K562 (cell line): Measurements from ENCODE around the gene POC5. TPM values are rescaled to one million over a fixed set of nuclear protein-coding genes. Genes with fewer than 3 reads are reported as not detected.

Experiments used
- ATAC-seq: fragments of 200-7000 bp; cut with Tn5 transposase; 3 replicates; pipeline ENCODE4 v1.9.1; 2020; ENCODE audit warnings: moderate library complexity
- BruUV-seq: library from RNA; stranded (reverse); fragments of 400-500 nt; replicated peaks from 2 replicates; lab custom pipeline; 2021; lab: Mats Ljungman, UMichigan
- CTCF ChIA-PET: fragments of 300-600 bp; formaldehyde crosslinking; extraction: SDS; loops from one replicate; lab custom pipeline; 2021; ENCODE audit warnings: low intra/inter-chr PET ratio; lab: Yijun Ruan, JAX
- POLR2A ChIA-PET: fragments of 300-600, 350-650 bp; sonication (Branson Sonifier 250); formaldehyde crosslinking; extraction: SDS; loops from one replicate; lab custom pipeline; 2021; ENCODE audit warnings: antibody characterized with exemption, inconsistent platforms; lab: Yijun Ruan, JAX
- DNase-seq, 4 experiments: peaks; one replicate each; pipeline versions ENCODE4 v3.0.0 to v3.0.0-alpha.2; 2011 to 2018; ENCODE audit warnings: low spot score in 3 of 4, mixed read lengths in 3 of 4; ENCODE audit errors: extremely low read depth in 1 of 4
- FAIRE-seq: peaks from 2 replicates; lab custom pipeline; 2011; peaks lifted over from hg19 to GRCh38; lab: Jason Lieb, UNC
- H2AFZ ChIP-seq: 2 replicates; pipeline ENCODE4 v1.6.0; 2011; ENCODE audit warnings: low read depth, low read length, control low read depth, inconsistent platforms
- H3K27ac ChIP-seq: fragments of 200-600 bp; 3 replicates; pipeline ENCODE4 v1.8.0; 2011; ENCODE audit warnings: low read depth, mild to moderate bottlenecking, control low read depth, inconsistent platforms, low read length, moderate library complexity, mixed read lengths; ENCODE audit errors: extremely low read depth
- H3K27me3 ChIP-seq, 2 experiments: fragments of 300-600 bp in 1 of 2; 2 replicates in 1 of 2; 3 replicates in 1 of 2; pipeline versions ENCODE4 v1.6.0 to v1.8.0; 2011; ENCODE audit warnings: inconsistent platforms in 2 of 2, low read length in 2 of 2, mild to moderate bottlenecking in 1 of 2, mixed read lengths in 1 of 2, moderate library complexity in 1 of 2; ENCODE audit not compliant: control insufficient read depth in 2 of 2, insufficient read depth in 2 of 2
- H3K36me3 ChIP-seq: fragments of 300-600 bp; 3 replicates; pipeline ENCODE4 v1.8.0; 2011; ENCODE audit warnings: mild to moderate bottlenecking, low read length, inconsistent platforms; ENCODE audit not compliant: control insufficient read depth, insufficient read depth
- H3K4me1 ChIP-seq, 2 experiments: fragments of 200-600 bp in 1 of 2; replicated peaks in 1 of 2; 2 replicates in 1 of 2; 3 replicates in 1 of 2; pipeline versions ENCODE4 v1.5.1 to v1.8.0; 2011; ENCODE audit warnings: inconsistent platforms in 2 of 2, low read length in 2 of 2, mild to moderate bottlenecking in 1 of 2, mixed read lengths in 1 of 2, moderate library complexity in 1 of 2; ENCODE audit not compliant: control insufficient read depth in 2 of 2, insufficient read depth in 2 of 2
- H3K4me2 ChIP-seq: 2 replicates; pipeline ENCODE4 v1.6.1; 2011; ENCODE audit warnings: low read length, control low read depth, inconsistent platforms, mixed read lengths; ENCODE audit not compliant: insufficient read depth
- H3K4me3 ChIP-seq: fragments of 200-600 bp; sonication (generic), shearing (Covaris generic); 2 replicates; pipeline ENCODE4 v1.5.1; 2016; ENCODE audit warnings: control low read depth, inconsistent platforms
- H3K79me2 ChIP-seq: fragments of 200-600 bp; 3 replicates; pipeline ENCODE4 v1.8.0; 2011; ENCODE audit warnings: low read length, inconsistent platforms; ENCODE audit not compliant: control insufficient read depth, insufficient read depth
- H3K9ac ChIP-seq, 2 experiments: 2 replicates each; pipeline versions ENCODE4 v1.6.0 to v1.6.1; 2011; ENCODE audit warnings: low read depth in 2 of 2, low read length in 2 of 2, control low read depth in 1 of 2, inconsistent platforms in 1 of 2, mild to moderate bottlenecking in 1 of 2, mixed read lengths in 1 of 2; ENCODE audit not compliant: insufficient read depth in 1 of 2
- H3K9me1 ChIP-seq: one replicate; pipeline ENCODE4 v1.6.0; 2011; ENCODE audit warnings: inconsistent platforms, mild to moderate bottlenecking, low read length, moderate library complexity; ENCODE audit not compliant: control insufficient read depth, insufficient read depth
- H3K9me3 ChIP-seq: replicated peaks from 2 replicates; pipeline ENCODE4 v1.5.1; 2011; ENCODE audit warnings: low read depth, low read length, inconsistent platforms; ENCODE audit not compliant: control insufficient read depth, insufficient read depth
- H4K20me1 ChIP-seq: replicated peaks from 2 replicates; pipeline ENCODE4 v1.6.1; 2011; ENCODE audit warnings: low read length, inconsistent platforms, mixed read lengths; ENCODE audit not compliant: control insufficient read depth, insufficient read depth
- ATF3 ChIP-seq, 2 experiments: fragments of 450-650 bp in 1 of 2; sonication (generic) in 1 of 2; formaldehyde crosslinking in 1 of 2; IDR thresholded peaks in 1 of 2; conservative IDR thresholded peaks in 1 of 2; 2 replicates each; pipeline versions ENCODE4 v1.6.1 to v1.8.1; 2016 to 2023; ENCODE audit warnings: mild to moderate bottlenecking in 2 of 2, moderate library complexity in 2 of 2, inconsistent platforms in 1 of 2, missing genetic modification reagents in 1 of 2
- CHD2 ChIP-seq: IDR thresholded peaks from 2 replicates; pipeline ENCODE4 v1.6.1; 2011; ENCODE audit warnings: low read depth, low read length
- ZNF253 ChIP-seq: fragments of 250-450 bp; sonication (Bioruptor Pico); conservative IDR thresholded peaks from 2 replicates; pipeline ENCODE4 v1.6.1; 2021; ENCODE audit warnings: mild to moderate bottlenecking
- WGBS: fragments of 100-300 bp; shearing (Covaris generic); methylation state at CpG from one replicate; pipeline ENCODE4 v1.1.6; 2016; ENCODE audit warnings: low coverage, mixed read lengths; ENCODE audit not compliant: insufficient coverage; ENCODE audit errors: missing lambda C conversion rate; 5-methylcytosine and 5-hydroxymethylcytosine counted together
- in situ Hi-C: fragments of 300-500 bp; cut with MboI; formaldehyde crosslinking; loops from 4 replicates; pipeline ENCODE4 v1.15.0; 2018; ENCODE audit warnings: inconsistent platforms, mixed read lengths
- intact Hi-C: fragments of 100-400 bp; cut with micrococcal nuclease; formaldehyde crosslinking; loops from 2 replicates; pipeline ENCODE4 v1.14.2; 2022
- polyA plus RNA-seq, 8 experiments: library from polyadenylated mRNA; depleted of rRNA in 4 of 8; stranded (reverse) in 5 of 8; unstranded in 3 of 8; fragments of >200 nt; fragmentation: Nextera tagmentation in 2 of 8; fragmentation: Illumina TruSeq in 1 of 8; extraction: Ambion mirVana in 2 of 8; extraction: Trizol in 1 of 8; gene quantifications; 2 replicates each; pipeline versions ENCODE4 v1.2.1 to v1.2.3, GENCODE V29; 2011 to 2014; ENCODE audit warnings: inconsistent platforms in 1 of 8, missing spikeins in 1 of 8
- total RNA-seq, 7 experiments: library from RNA; depleted of rRNA in 6 of 7; stranded (reverse); fragments of >200 nt in 6 of 7; fragmentation: Illumina TruSeq in 2 of 7; extraction: Trizol in 2 of 7; gene quantifications; 2 replicates each; pipeline versions ENCODE4 v1.2.1 to v1.2.3, GENCODE V29; 2011 to 2021; ENCODE audit warnings: low replicate concordance in 1 of 7

POC5 gene
- total and polyA plus RNA-seq, 9 of the 15 experiments (the other 6 are each of a cell fraction or from before 2014, with no cell fraction given): 14.5 to 38.2 (median 27.0) TPM

DNA sequence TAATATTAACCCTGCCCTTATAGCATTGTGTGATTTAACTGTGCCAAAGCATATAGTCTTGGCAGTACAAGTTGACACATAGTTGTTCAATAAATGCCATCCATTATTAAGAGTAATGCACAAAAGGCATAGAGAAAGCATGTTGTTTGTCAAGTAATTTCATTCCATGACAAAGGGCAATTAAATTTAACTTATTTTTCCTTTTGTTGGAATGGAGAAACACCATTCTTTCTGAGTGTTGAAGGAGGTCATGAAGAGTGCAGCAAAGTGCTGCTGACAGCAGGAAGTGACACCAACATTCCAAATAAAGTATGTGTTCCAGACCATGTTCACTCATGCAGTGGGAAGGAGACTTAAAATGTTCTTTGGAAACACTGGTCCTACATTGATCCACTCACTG lies 76.8 kb downstream of the POC5 start (continued):
- no peak for TF ChIP-seq ZNF253 (CRISPR knock-in tag)

DNA sequence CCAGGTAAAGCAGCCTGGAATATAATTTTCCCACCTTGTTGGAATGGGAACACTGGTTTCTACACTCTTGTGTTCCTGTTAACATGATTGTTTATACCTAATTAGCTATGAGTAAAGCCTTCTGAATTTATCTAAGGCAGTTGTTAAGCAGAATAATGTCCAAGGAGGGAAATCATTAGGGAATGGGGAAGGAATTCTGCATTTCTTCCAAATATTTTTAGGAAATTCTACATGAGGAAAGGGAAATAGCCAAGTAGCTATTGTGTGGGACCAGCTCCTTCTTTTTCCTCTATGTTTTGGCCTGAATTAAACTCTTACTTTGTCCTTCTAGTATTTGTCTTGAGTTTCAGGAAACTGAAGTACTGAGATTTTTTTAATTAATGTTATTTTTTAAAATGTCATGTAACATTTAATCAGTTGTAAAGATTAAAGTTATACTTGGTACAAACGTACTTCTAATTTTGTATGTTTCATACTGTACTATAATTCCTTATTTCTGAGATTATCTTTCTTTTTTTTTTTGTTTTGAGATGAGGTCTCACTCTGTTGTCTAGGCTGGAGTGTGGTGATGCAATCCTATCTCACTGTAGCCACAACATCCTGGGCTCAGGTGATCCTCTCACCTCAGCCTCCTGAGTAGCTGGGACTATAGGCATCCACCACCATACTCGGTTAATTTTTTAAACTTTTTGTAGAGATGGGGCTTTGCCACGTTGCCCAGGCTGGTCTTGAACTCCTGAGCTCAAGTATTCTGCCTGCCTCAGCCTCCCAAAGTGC lies 77.5 kb downstream of the POC5 start:
- H3K4me1 ChIP-seq: no peaks in the 10 kb centered on the region
- H3K9me3 ChIP-seq: no peaks in the 10 kb centered on the region
- H3K4me3 ChIP-seq: no peak overlapping the region
- no TSS peak for BruUV-seq
- ChIA-PET POLR2A (interaction anchor here (1.0 to 1.2 kb wide), 3 partner anchors 9 to 14 kb away, joined by 3 to 4 read pairs (median 4); no protein-coding TSS in a partner anchor), CTCF (no interaction called here)
- no peaks in the 10 kb centered on the region for H3K27me3 ChIP-seq
- intact Hi-C loops (no loop called here), in situ Hi-C loops (no loop called here)
- 7% methylated on average over 3 of the region's 3 CpGs for WGBS
- no peak overlapping the region for H3K27ac ChIP-seq
- no peaks in the 10 kb centered on the region for H3K9me1 ChIP-seq
- no peak for FAIRE-seq
- no peaks in the 10 kb centered on the region for H4K20me1 ChIP-seq
- H3K9ac ChIP-seq: no peak overlapping the region
- no peak for DNase-seq
- H3K4me2 ChIP-seq: no peak overlapping the region
- no peaks in the 10 kb centered on the region for H3K79me2 ChIP-seq
- H3K36me3 ChIP-seq: no peaks in the 10 kb centered on the region
- TF ChIP-seq CHD2 (no peak), ATF3 (IDR thresholded peaks at IDR 0.05) (peak; percentile 67), ATF3 (CRISPR knock-in tag; conservative IDR thresholded peaks at IDR 0.05) (no peak)
- H2AFZ ChIP-seq: no peak overlapping the region
- ATAC-seq: no peak
